IPS-18a (cell line): ENCODE measurements around the gene MUC2.

ENCODE experiments used
- H3K27ac ChIP-seq: one replicate; pipeline ENCODE4 v1.5.1; 2013; ENCODE audit warnings: low read length
- H3K27me3 ChIP-seq: one replicate; pipeline ENCODE4 v1.6.1; 2013; ENCODE audit warnings: mild to moderate bottlenecking, low read length; ENCODE audit not compliant: control insufficient read depth, insufficient read depth
- H3K36me3 ChIP-seq: one replicate; pipeline ENCODE4 v1.6.1; 2013; ENCODE audit warnings: low read depth, low read length; ENCODE audit not compliant: control insufficient read depth
- H3K4me1 ChIP-seq: one replicate; pipeline ENCODE4 v1.6.1; 2013; ENCODE audit warnings: low read depth, low read length; ENCODE audit not compliant: control insufficient read depth
- H3K4me3 ChIP-seq: one replicate; pipeline ENCODE4 v1.5.1; 2013; ENCODE audit warnings: low read length
- H3K9ac ChIP-seq: one replicate; pipeline ENCODE4 v1.6.1; 2013; ENCODE audit warnings: mild to moderate bottlenecking, low read length, moderate library complexity
- H3K9me3 ChIP-seq: one replicate; pipeline ENCODE4 v1.6.1; 2013; ENCODE audit warnings: low read depth, low read length; ENCODE audit not compliant: control insufficient read depth

Gene MUC2

DNA sequence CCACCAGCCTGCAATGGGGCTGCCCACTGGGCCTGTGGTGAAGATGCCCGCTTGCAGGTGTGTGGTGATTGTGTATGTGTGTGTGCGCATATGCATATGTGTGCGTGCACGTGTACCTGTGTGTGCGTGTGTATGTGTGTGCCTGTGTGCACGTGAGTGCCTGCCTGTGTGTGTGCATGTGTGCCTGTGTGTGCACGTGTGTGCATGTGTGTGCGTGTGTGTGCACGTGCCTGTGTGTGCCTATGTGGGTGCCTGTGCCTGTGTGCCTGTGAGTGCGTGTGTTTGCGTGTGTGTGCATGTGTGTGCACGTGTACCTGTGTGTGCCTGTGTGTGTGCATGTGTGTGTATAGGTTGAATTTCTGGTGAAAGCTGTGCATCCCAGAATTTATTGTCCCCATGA is 35.8 kb upstream of the MUC2 start:
- Histone ChIP-seq H3K4me1 (no peaks in the 10 kb centered on the region), H3K27ac (no peak overlapping the region), H3K9me3 (no peaks in the 10 kb centered on the region), H3K4me3 (no peak overlapping the region), H3K36me3 (no peaks in the 10 kb centered on the region), H3K9ac (no peak overlapping the region), H3K27me3 (no peaks in the 10 kb centered on the region)

DNA sequence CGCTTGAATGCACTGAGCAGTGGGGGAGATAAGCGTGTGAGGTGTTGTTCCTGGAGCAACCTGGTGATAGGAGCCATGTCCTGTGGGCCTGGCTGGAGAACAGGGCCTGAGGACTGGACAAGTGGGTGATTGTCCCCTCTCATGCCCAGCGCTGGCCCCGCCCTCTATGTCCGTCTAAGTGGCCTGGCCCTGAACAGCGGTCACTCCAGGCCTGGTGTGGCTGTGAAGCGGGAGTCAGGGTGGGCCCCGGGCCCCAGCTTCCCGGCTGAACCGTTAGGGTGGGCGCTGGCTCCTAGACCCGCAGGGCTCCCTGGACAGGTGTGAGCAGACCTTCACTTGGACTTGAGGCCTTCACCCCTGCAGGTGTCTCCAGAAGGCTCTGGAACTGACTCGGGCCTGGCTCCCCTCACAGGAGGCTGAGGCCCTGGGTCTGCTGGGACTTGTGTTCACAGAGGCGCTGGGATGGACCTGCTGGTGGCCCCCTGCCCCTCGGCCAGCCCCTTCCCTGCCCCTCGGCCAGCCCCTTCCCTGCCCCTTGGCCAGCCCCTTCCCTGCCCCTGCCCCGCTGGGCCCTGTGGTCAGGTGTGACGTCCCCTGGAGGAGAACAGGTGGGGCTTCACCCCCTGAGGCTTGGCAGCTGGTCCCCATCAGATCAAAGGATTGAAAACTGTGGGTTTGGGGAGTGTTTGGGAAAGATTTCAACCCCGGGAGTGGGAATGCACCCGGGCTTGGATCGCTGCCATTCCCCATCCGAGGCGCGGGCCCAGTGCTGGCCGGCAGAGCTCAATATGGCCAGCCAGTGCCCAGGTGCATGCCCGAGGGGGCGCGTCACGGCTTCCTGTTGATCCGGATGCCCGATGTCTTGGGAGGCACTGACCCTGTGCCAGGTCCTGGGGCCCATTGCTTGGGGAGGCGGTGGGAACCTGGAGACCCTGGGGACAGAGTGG is 34.9 kb upstream of the MUC2 start:
- H3K27me3 ChIP-seq, result no peaks in the 10 kb centered on the region
- no peaks in the 10 kb centered on the region for H3K4me1 ChIP-seq
- H3K36me3 ChIP-seq, result no peaks in the 10 kb centered on the region
- no peak overlapping the region for H3K4me3 ChIP-seq
- H3K27ac ChIP-seq, result no peak overlapping the region
- H3K9ac ChIP-seq, result no peak overlapping the region
- H3K9me3 ChIP-seq, result no peaks in the 10 kb centered on the region

DNA sequence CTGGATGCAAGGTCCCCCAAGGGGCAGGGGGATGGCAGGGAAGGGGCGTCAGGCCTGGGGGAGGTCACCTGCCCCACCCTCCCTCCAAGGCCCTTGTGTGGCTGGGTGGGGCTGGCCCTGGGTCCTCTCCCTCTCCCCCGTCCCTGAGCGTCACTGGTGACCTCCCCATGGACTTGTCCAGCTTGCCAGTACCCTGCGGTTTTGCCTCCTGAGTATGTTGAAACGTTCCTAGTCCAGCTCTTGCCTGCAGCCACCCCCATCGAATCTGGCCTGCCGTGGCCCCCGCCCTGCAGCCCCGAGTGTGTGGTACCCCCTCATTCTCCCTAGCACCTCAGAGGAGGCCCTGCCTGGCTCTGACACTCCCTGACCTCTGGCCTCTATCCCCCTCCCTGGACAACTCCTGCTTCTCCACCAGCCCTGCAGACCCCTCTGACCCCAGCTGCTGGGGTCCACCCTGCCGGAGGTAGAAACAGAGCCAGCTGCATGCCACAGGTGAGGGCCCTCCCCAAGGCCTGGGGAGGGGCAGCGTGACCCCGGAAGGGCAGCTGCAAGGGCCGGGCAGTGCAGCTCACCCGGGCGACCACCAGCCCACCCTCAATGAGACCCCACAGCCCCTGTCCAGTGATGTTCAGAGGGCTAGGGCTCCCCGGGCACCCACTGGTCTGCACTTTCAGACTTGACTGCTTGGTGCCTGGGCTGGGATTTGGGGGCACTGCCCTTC is 34.1 kb upstream of the MUC2 start:
- Histone ChIP-seq H3K4me1 (no peaks in the 10 kb centered on the region), H3K9ac (no peak overlapping the region), H3K9me3 (no peaks in the 10 kb centered on the region), H3K27me3 (no peaks in the 10 kb centered on the region), H3K36me3 (no peaks in the 10 kb centered on the region), H3K4me3 (no peak overlapping the region), H3K27ac (no peak overlapping the region)

DNA sequence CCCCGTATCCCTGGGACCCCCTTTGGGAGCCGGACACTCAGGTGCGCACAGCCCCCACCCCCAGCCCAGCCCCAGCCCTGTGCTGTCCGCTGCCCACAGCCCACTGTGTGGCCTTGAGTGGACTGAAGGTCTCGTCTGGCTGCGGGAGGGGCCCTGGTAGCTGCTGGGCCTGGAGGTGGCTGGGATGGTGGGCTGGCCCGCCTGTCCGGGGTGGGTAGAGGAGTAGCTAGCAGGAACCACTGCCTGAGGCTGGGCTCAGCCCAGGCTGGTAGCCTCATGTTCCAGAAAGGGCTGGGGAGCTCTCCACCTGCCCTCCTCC is 33.6 kb upstream of the MUC2 start:
- Histone ChIP-seq H3K4me3 (no peak overlapping the region), H3K27ac (no peak overlapping the region), H3K27me3 (no peaks in the 10 kb centered on the region), H3K9me3 (no peaks in the 10 kb centered on the region), H3K9ac (no peak overlapping the region), H3K36me3 (no peaks in the 10 kb centered on the region), H3K4me1 (no peaks in the 10 kb centered on the region)

DNA sequence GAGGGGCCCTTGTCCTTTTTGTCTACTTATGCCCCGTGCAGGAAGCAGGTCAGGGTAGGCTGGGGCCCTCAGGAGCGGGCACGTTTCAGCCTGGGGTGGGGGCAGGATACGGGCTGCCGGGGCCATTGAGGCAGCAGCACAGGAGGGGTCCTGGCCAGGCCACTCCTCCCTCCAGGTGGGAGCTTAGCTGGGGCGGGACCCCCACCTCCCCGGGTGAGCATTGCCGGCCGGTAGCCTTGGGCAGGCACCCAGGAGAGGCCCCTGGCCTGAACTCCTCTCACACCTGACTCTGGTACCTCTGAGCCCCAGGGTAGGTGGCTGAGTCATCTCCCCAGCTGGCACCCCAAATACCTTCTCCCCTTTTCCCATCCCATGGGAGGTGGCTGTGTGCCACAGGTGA is 33.2 kb upstream of the MUC2 start:
- H3K27ac ChIP-seq, result no peak overlapping the region
- H3K4me1 ChIP-seq, result no peaks in the 10 kb centered on the region
- no peaks in the 10 kb centered on the region for H3K27me3 ChIP-seq
- no peaks in the 10 kb centered on the region for H3K36me3 ChIP-seq
- no peak overlapping the region for H3K9ac ChIP-seq
- no peak overlapping the region for H3K4me3 ChIP-seq
- H3K9me3 ChIP-seq, result no peaks in the 10 kb centered on the region

DNA sequence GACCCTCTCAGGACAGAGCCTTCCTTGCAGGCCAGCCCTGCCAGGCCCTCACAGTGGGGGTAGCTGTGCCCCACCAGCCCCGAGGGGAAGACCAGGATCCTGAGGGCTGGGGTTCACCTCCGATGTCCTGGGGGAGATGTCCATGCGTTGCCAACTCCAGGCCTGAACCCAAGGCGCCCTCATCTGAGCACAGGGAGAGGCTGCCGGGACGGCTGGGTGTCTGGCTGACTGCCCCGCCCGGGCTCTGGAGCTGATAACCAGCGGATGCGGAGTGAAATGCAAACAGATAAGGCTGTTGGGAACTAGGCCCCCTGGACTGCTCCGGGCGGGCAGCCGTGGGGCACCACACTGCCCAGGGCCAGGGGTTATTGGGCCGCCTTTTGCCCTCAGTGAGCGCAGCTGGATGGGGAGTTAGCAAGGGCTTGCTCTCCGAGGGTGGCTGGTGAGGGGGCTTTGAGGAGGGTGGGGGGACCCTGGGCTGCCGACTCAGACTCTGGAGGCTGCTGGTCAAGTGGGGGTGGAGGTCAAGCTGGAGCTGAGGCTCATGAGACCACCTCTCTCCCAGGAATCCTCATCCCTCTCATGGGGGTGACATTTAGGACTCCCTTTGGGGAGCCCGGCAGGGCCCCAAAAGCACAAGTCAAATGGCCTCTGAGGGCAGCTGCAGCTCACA is 32.6 kb upstream of the MUC2 start:
- H3K27me3 ChIP-seq, result no peaks in the 10 kb centered on the region
- no peaks in the 10 kb centered on the region for H3K9me3 ChIP-seq
- H3K4me1 ChIP-seq, result no peaks in the 10 kb centered on the region
- H3K27ac ChIP-seq, result no peak overlapping the region
- H3K4me3 ChIP-seq, result no peak overlapping the region
- no peaks in the 10 kb centered on the region for H3K36me3 ChIP-seq
- no peak overlapping the region for H3K9ac ChIP-seq

DNA sequence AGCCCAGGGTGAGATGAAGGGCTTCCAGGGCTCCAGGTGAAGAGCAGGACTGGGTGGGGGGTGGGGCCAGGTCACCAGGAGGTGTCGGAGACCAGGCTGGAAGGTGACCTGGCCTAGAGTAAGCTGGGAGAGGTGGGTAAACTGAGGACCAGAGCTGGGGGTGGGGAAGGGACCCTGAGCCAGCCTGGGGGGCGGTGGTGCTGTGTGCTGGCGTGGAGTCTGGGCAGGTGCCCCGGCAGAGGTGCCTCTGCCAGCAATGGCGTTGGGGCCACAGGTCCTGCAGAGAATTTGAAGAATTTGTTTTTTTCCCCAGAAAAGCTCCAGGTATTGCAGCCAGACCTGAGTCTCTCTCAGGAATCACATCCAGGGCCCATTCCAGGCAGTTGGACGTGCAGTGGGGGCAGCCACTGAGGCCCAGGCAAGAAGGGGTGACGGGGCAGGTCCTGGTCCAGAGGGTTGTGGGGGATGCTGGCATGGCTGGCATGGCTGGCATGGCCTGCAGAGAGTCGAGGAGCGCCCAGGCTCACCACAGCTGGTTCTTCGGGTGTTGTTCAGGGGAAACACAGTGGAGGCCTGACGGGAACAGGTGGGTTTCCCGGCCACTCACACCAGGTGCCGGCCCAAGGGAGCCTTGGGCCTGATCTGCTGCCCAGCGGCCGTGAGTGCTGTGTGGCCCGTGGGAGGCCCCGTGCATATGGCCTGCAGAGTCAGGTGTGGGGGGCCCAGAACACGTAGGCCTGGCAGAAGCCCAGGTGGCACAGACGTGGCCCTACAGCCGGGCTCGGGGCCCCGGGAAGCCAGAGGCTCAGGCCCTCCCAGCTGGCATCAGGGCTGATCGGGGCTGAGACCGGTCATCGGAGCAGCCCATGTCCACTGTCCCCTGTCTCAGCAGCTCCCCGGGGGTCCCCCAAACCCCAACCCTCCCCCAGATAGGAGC is 31.8 kb upstream of the MUC2 start:
- Histone ChIP-seq H3K27ac (no peak overlapping the region), H3K4me1 (no peaks in the 10 kb centered on the region), H3K4me3 (no peak overlapping the region), H3K9me3 (no peaks in the 10 kb centered on the region), H3K36me3 (no peaks in the 10 kb centered on the region), H3K9ac (no peak overlapping the region), H3K27me3 (no peaks in the 10 kb centered on the region)

DNA sequence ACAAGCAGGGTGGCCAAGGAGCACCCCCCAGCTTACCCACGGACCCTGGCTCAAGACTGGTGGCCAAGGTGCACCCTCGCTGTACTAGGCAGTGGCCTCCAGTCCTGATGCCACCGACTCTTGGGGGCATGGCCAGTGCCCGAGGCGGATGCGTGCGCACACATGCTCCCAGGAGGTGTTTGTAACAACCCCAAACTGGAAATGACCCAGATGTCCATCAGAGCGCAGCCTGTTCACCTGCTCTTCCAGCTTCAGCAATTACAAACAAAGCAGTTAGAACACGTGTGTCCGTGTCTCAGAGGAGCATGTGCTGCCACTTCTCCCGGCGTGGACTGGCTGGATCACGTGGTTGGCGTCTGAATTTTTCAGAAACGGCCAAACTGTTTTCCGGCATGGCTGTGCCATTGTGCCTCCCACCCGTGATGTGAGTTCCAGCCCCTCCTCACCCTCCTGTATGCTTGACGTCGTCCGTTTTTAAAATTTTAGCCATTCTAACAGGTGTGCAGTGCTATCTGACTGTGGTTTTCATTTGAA is 31.0 kb upstream of the MUC2 start:
- Histone ChIP-seq H3K27ac (no peak overlapping the region), H3K27me3 (no peaks in the 10 kb centered on the region), H3K4me3 (no peak overlapping the region), H3K9me3 (no peaks in the 10 kb centered on the region), H3K9ac (no peak overlapping the region), H3K36me3 (no peaks in the 10 kb centered on the region), H3K4me1 (no peaks in the 10 kb centered on the region)

DNA sequence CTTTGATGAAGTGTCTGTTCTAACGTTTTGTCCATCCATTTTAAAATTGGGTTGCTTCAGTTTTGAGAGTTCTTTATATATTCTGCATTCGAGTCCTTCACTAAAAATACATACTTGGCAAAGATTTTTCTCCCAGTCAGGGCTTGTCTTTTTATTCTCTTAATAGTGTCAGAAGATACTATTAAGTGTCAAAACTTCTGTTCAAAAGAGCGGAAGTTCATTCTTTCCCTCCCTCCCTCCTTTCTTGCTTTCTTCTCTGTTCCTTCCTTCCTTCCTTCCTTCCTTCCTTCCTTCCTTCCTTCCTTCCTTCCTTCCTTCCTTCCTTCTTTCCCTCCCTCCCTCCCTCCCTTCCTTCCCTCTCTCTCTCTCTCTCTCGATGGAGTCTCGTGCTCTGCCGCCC is 30.5 kb upstream of the MUC2 start:
- Histone ChIP-seq H3K9me3 (no peaks in the 10 kb centered on the region), H3K27ac (no peak overlapping the region), H3K27me3 (no peaks in the 10 kb centered on the region), H3K9ac (no peak overlapping the region), H3K36me3 (no peaks in the 10 kb centered on the region), H3K4me3 (no peak overlapping the region), H3K4me1 (no peaks in the 10 kb centered on the region)

DNA sequence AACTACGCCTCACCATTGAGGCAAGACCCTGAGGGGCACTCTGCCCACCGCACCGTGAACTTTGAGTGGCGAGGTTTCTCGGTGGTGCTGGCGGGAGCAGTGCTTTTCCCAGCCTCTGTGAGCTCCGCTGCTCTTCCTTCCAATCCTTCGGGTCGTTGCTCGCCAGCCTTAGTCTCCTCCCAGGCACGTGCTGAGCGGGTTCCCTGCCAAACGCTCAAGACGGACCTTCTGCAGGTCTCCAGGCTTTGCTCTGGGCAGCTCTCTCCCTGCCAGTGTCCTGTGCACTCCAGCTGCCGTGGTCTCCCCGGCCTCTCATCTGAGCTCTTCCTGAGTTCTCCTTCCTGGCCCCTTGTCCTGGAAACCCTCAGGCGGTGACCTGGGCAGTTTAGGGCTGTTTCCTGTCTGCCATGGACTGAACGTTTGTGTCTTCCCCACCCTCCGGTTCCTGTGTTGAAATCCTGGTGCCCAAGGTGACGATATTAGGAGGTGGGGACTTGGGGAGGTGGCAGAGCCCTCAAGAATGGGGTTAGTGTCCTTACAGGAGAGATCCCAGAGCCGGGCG is 27.0 kb upstream of the MUC2 start:
- H3K9ac ChIP-seq, result no peak overlapping the region
- H3K4me1 ChIP-seq, result no peaks in the 10 kb centered on the region
- no peaks in the 10 kb centered on the region for H3K9me3 ChIP-seq
- H3K27me3 ChIP-seq, result no peaks in the 10 kb centered on the region
- H3K27ac ChIP-seq, result no peak overlapping the region
- H3K4me3 ChIP-seq, result no peak overlapping the region
- H3K36me3 ChIP-seq, result no peaks in the 10 kb centered on the region
